ENCODE data around the gene ANO10. TPM values are rescaled to one million over a fixed set of nuclear protein-coding genes. Genes with fewer than 3 reads are reported as not detected.

The ANO10 gene
- polyA plus RNA-seq, 1 donor from 2014 or later: 11.1 TPM

DNA sequence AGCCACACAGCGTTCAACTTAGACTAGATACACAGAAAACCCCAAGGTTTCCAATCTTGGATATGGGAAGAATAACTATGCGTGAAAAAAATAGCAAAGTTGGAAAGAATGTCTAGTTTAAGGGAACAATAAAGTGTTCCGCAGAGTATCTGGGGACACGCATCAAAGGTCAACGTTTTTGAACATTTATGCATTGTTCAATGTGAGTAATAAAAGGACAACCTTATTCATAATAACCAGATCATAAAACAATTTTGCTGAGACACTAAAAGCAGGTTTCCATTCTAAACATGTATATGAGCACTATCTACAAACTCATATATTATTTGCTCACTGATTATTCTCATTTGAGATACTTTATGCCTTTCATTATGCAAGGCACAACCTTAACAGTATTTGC lies 7.8 kb downstream of the ANO10 start:
- no peaks in the 10 kb centered on the region for H3K27me3 ChIP-seq (ENCODE audit: insufficient read depth, low read depth, low read length)
- H4K20me1 ChIP-seq (ENCODE audit: insufficient read depth): no peaks in the 10 kb centered on the region
- no peak overlapping the region for H3K4me3 ChIP-seq (ENCODE audit: low read length)
- H3K9me2 ChIP-seq (ENCODE audit: insufficient read depth, low read length): no peaks in the 10 kb centered on the region
- no peak overlapping the region for H3K4me2 ChIP-seq (ENCODE audit: low read length)
- H3K9me3 ChIP-seq (ENCODE audit: low read length): no peaks in the 10 kb centered on the region
- H3K36me3 ChIP-seq (ENCODE audit: insufficient read depth, low read length): no peaks in the 10 kb centered on the region
- TF ChIP-seq TAF1 (IDR thresholded peaks at IDR 0.05; ENCODE audit: low read depth) (no peak), EZH2 (IDR thresholded peaks at IDR 0.05; ENCODE audit: borderline replicate concordance, insufficient read depth, low read length, poor library complexity, severe bottlenecking) (no peak)
- no peak overlapping the region for H3K9ac ChIP-seq (ENCODE audit: low read length)
- no peaks in the 10 kb centered on the region for H3K79me2 ChIP-seq (replicated peaks; ENCODE audit: insufficient read depth, low read length)
- H3F3A ChIP-seq (ENCODE audit: insufficient read depth, low read length, poor library complexity, severe bottlenecking): no peaks in the 10 kb centered on the region
- H2AFZ ChIP-seq (ENCODE audit: low read depth, low read length): no peak overlapping the region
- no peak overlapping the region for H3K27ac ChIP-seq (ENCODE audit: low read length)

DNA sequence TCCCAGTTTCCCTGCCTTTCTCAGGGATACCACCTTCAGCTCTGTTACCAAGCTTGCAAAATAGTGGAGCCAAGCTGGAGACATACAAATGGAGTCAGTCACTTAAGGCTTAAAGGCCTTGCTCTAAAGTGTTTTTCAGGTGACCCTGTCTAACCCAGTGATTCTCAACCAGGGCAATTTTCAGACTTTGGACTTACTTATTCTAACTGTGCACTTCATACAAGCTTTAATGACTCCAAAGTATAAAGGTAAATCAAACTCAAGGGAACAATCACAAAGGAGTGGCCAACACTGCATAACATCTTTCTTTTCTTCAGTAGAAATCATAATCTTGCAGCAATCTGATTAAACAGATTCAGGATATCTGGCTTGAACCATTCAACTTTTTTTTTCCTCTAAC lies 9.4 kb downstream of the ANO10 start:
- Histone ChIP-seq H4K20me1 (ENCODE audit: insufficient read depth) (no peaks in the 10 kb centered on the region), H3K36me3 (ENCODE audit: insufficient read depth, low read length) (no peaks in the 10 kb centered on the region), H3K27me3 (ENCODE audit: insufficient read depth, low read depth, low read length) (no peaks in the 10 kb centered on the region), H3K79me2 (replicated peaks; ENCODE audit: insufficient read depth, low read length) (no peaks in the 10 kb centered on the region), H3K4me3 (ENCODE audit: low read length) (no peak overlapping the region), H3K27ac (ENCODE audit: low read length) (no peak overlapping the region), H3K4me2 (ENCODE audit: low read length) (no peak overlapping the region), H3K9me2 (ENCODE audit: insufficient read depth, low read length) (no peaks in the 10 kb centered on the region), H3K9ac (ENCODE audit: low read length) (no peak overlapping the region), H3K9me3 (ENCODE audit: low read length) (no peaks in the 10 kb centered on the region), H3F3A (ENCODE audit: insufficient read depth, low read length, poor library complexity, severe bottlenecking) (no peaks in the 10 kb centered on the region), H2AFZ (ENCODE audit: low read depth, low read length) (no peak overlapping the region)
- TF ChIP-seq RAD21 (conservative IDR thresholded peaks at IDR 0.05): no peak
- no peak for TF ChIP-seq SMC3 (conservative IDR thresholded peaks at IDR 0.05; ENCODE audit: poor library complexity)
- TF ChIP-seq EZH2 (IDR thresholded peaks at IDR 0.05; ENCODE audit: borderline replicate concordance, insufficient read depth, low read length, poor library complexity, severe bottlenecking): no peak
- TF ChIP-seq EP300 (conservative IDR thresholded peaks at IDR 0.05; ENCODE audit: poor library complexity, severe bottlenecking): no peak
- no peak for TF ChIP-seq POLR2AphosphoS5 (IDR thresholded peaks at IDR 0.05)
- TF ChIP-seq, protein P1, sequence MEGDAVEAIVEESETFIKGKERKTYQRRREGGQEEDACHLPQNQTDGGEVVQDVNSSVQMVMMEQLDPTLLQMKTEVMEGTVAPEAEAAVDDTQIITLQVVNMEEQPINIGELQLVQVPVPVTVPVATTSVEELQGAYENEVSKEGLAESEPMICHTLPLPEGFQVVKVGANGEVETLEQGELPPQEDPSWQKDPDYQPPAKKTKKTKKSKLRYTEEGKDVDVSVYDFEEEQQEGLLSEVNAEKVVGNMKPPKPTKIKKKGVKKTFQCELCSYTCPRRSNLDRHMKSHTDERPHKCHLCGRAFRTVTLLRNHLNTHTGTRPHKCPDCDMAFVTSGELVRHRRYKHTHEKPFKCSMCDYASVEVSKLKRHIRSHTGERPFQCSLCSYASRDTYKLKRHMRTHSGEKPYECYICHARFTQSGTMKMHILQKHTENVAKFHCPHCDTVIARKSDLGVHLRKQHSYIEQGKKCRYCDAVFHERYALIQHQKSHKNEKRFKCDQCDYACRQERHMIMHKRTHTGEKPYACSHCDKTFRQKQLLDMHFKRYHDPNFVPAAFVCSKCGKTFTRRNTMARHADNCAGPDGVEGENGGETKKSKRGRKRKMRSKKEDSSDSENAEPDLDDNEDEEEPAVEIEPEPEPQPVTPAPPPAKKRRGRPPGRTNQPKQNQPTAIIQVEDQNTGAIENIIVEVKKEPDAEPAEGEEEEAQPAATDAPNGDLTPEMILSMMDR (IDR thresholded peaks at IDR 0.05; ENCODE audit: poor library complexity, severe bottlenecking): no peak
- no peak for TF ChIP-seq MXI1 (conservative IDR thresholded peaks at IDR 0.05; ENCODE audit: poor library complexity, severe bottlenecking)
- no peak for TF ChIP-seq TAF1 (IDR thresholded peaks at IDR 0.05; ENCODE audit: low read depth)
- TF ChIP-seq, protein P2, sequence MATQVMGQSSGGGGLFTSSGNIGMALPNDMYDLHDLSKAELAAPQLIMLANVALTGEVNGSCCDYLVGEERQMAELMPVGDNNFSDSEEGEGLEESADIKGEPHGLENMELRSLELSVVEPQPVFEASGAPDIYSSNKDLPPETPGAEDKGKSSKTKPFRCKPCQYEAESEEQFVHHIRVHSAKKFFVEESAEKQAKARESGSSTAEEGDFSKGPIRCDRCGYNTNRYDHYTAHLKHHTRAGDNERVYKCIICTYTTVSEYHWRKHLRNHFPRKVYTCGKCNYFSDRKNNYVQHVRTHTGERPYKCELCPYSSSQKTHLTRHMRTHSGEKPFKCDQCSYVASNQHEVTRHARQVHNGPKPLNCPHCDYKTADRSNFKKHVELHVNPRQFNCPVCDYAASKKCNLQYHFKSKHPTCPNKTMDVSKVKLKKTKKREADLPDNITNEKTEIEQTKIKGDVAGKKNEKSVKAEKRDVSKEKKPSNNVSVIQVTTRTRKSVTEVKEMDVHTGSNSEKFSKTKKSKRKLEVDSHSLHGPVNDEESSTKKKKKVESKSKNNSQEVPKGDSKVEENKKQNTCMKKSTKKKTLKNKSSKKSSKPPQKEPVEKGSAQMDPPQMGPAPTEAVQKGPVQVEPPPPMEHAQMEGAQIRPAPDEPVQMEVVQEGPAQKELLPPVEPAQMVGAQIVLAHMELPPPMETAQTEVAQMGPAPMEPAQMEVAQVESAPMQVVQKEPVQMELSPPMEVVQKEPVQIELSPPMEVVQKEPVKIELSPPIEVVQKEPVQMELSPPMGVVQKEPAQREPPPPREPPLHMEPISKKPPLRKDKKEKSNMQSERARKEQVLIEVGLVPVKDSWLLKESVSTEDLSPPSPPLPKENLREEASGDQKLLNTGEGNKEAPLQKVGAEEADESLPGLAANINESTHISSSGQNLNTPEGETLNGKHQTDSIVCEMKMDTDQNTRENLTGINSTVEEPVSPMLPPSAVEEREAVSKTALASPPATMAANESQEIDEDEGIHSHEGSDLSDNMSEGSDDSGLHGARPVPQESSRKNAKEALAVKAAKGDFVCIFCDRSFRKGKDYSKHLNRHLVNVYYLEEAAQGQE (IDR thresholded peaks at IDR 0.05; ENCODE audit: borderline replicate concordance): no peak

DNA sequence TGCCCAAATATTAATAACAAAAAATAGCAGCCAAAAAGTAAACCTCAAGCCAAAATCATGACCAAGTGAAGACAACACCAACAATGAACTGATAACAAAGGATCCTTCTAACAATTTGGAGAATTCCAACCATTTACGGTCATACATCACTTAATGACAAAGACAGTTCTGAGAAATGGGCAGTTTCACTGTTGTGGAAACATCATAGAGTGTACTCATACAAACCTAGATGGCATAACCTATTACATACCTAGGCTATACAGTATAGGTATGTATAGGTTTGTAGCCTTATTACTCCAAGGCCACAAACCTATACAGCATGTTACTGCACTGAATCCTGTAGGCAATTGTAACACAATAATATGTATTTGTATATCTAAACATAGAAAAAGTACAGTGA lies 12.4 kb downstream of the ANO10 start:
- TF ChIP-seq, protein P1 (IDR thresholded peaks at IDR 0.05; ENCODE audit: poor library complexity, severe bottlenecking): no peak
- TF ChIP-seq SMC3 (conservative IDR thresholded peaks at IDR 0.05; ENCODE audit: poor library complexity): no peak
- no peak for TF ChIP-seq POLR2AphosphoS5 (IDR thresholded peaks at IDR 0.05)
- TF ChIP-seq EZH2 (IDR thresholded peaks at IDR 0.05; ENCODE audit: borderline replicate concordance, insufficient read depth, low read length, poor library complexity, severe bottlenecking): no peak
- no peak for TF ChIP-seq TAF1 (IDR thresholded peaks at IDR 0.05; ENCODE audit: low read depth)
- TF ChIP-seq MXI1 (conservative IDR thresholded peaks at IDR 0.05; ENCODE audit: poor library complexity, severe bottlenecking): no peak
- no peak for TF ChIP-seq RAD21 (conservative IDR thresholded peaks at IDR 0.05)
- no peak for TF ChIP-seq EP300 (conservative IDR thresholded peaks at IDR 0.05; ENCODE audit: poor library complexity, severe bottlenecking)
- TF ChIP-seq, protein P2 (IDR thresholded peaks at IDR 0.05; ENCODE audit: borderline replicate concordance): no peak
- H3F3A ChIP-seq (ENCODE audit: insufficient read depth, low read length, poor library complexity, severe bottlenecking): no peaks in the 10 kb centered on the region
- H3K79me2 ChIP-seq (replicated peaks; ENCODE audit: insufficient read depth, low read length): no peaks in the 10 kb centered on the region
- H4K20me1 ChIP-seq (ENCODE audit: insufficient read depth): no peaks in the 10 kb centered on the region
- H3K27me3 ChIP-seq (ENCODE audit: insufficient read depth, low read depth, low read length): no peaks in the 10 kb centered on the region
- no peak overlapping the region for H3K9ac ChIP-seq (ENCODE audit: low read length)
- H3K4me3 ChIP-seq (ENCODE audit: low read length): no peak overlapping the region
- no peak overlapping the region for H3K4me2 ChIP-seq (ENCODE audit: low read length)
- H3K9me3 ChIP-seq (ENCODE audit: low read length): no peaks in the 10 kb centered on the region
- no peak overlapping the region for H2AFZ ChIP-seq (ENCODE audit: low read depth, low read length)
- H3K27ac ChIP-seq (ENCODE audit: low read length): no peak overlapping the region
- no peaks in the 10 kb centered on the region for H3K9me2 ChIP-seq (ENCODE audit: insufficient read depth, low read length)
- H3K36me3 ChIP-seq (ENCODE audit: insufficient read depth, low read length): peaks cover 5% of the 10 kb centered on the region

Measured in neural cell (in vitro differentiated cells).